MM.1S (cell line): Measurements from ENCODE around the gene MED27.

ENCODE experiments used
- DNase-seq: peaks from one replicate; pipeline ENCODE4 v3.0.0-alpha.2; 2015
- H2AFZ ChIP-seq: fragments of 300-600 bp; sonication (generic); 2 replicates; pipeline ENCODE4 v1.6.0; 2016; ENCODE audit warnings: antibody characterized with exemption, low read length
- H3F3A ChIP-seq: fragments of 300-600 bp; sonication (generic); 2 replicates; pipeline ENCODE4 v1.6.1; 2016; ENCODE audit warnings: mild to moderate bottlenecking, antibody characterized with exemption, low read length, moderate library complexity, mixed read lengths; ENCODE audit not compliant: insufficient read depth
- H3K27ac ChIP-seq: fragments of 300-600 bp; sonication (generic); 2 replicates; pipeline ENCODE4 v1.5.1; 2016; ENCODE audit warnings: mild to moderate bottlenecking, low read length
- H3K27me3 ChIP-seq: fragments of 300-600 bp; sonication (generic); replicated peaks from 2 replicates; pipeline ENCODE4 v1.6.0; 2016; ENCODE audit warnings: low read length; ENCODE audit not compliant: insufficient read depth
- H3K36me3 ChIP-seq: fragments of 300-600 bp; sonication (generic); replicated peaks from 2 replicates; pipeline ENCODE4 v1.6.1; 2016; ENCODE audit warnings: mild to moderate bottlenecking, low read length, mixed read lengths; ENCODE audit not compliant: insufficient read depth
- H3K4me1 ChIP-seq: fragments of 300-600 bp; sonication (generic); 2 replicates; pipeline ENCODE4 v1.6.1; 2016; ENCODE audit warnings: low read length, mixed read lengths
- H3K4me2 ChIP-seq: fragments of 300-600 bp; sonication (generic); 2 replicates; pipeline ENCODE4 v1.6.0; 2016; ENCODE audit warnings: low read depth, low read length
- H3K4me3 ChIP-seq: fragments of 300-600 bp; sonication (generic); 2 replicates; pipeline ENCODE4 v1.5.1; 2016; ENCODE audit warnings: low read length, mixed read lengths
- H3K79me2 ChIP-seq: fragments of 300-600 bp; sonication (generic); 2 replicates; pipeline ENCODE4 v1.6.1; 2016; ENCODE audit warnings: mixed run types, low read length, mixed read lengths
- H3K9ac ChIP-seq: fragments of 300-600 bp; sonication (generic); 2 replicates; pipeline ENCODE4 v1.6.1; 2016; ENCODE audit warnings: low read length, mixed read lengths
- H3K9me2 ChIP-seq: fragments of 300-600 bp; sonication (generic); replicated peaks from 2 replicates; pipeline ENCODE4 v1.6.1; 2016; ENCODE audit warnings: mild to moderate bottlenecking, low read length, mixed read lengths; ENCODE audit not compliant: insufficient read depth
- H3K9me3 ChIP-seq: fragments of 300-600 bp; sonication (generic); replicated peaks from 2 replicates; pipeline ENCODE4 v1.6.1; 2016; ENCODE audit warnings: mild to moderate bottlenecking, low read length, mixed read lengths; ENCODE audit not compliant: insufficient read depth
- H4K20me1 ChIP-seq: fragments of 300-600 bp; sonication (generic); 2 replicates; pipeline ENCODE4 v1.6.1; 2016; ENCODE audit warnings: mild to moderate bottlenecking, low read length, moderate library complexity, mixed read lengths; ENCODE audit not compliant: insufficient read depth
- EZH2 ChIP-seq: fragments of 300-600 bp; sonication (generic); optimal IDR thresholded peaks from 2 replicates; pipeline ENCODE3; 2017; ENCODE audit warnings: low read depth, mild to moderate bottlenecking, antibody characterized with exemption, low read length, mixed read lengths
- EZH2phosphoT487 ChIP-seq: fragments of 300-600 bp; sonication (generic); IDR thresholded peaks from 2 replicates; pipeline ENCODE4 v1.6.1; 2018; ENCODE audit warnings: antibody characterized with exemption, low read length
- TF ChIP-seq, protein P1 (sequence below): fragments of 300-600 bp; sonication (generic); IDR thresholded peaks from 2 replicates; pipeline ENCODE4 v1.5.1; 2016; ENCODE audit warnings: antibody characterized with exemption, low read length, mixed read lengths

MED27 gene

DNA sequence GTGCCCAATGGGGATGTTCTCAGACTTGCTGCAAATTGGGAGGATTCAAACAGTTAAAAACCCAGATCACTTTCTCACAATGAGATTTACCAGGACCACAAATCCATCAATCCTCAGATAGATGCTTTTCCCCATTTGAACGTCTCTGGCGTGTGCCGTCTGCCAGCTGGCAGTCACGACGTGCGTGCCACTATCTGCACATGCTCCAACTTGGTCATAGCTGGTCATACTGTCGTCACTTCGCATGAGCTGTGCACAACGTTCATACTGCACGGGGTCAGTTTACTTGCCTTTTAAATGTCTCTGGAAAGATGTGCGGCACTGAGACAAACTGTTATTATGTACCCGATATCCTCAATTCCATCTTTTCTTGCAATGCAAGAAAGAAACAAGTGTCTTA lies 221.5 kb downstream of the MED27 start:
- Histone ChIP-seq H3K9ac (no peak overlapping the region), H2AFZ (no peak overlapping the region), H3K4me1 (no peaks in the 10 kb centered on the region), H3K4me2 (no peak overlapping the region), H3K79me2 (no peaks in the 10 kb centered on the region), H3K4me3 (no peak overlapping the region), H3K9me3 (no peaks in the 10 kb centered on the region), H3F3A (no peaks in the 10 kb centered on the region), H3K9me2 (no peaks in the 10 kb centered on the region), H3K36me3 (no peaks in the 10 kb centered on the region), H3K27me3 (no peaks in the 10 kb centered on the region), H3K27ac (no peak overlapping the region), H4K20me1 (no peaks in the 10 kb centered on the region)
- no peak for DNase-seq
- TF ChIP-seq EZH2: no peak
- TF ChIP-seq EZH2phosphoT487: no peak
- TF ChIP-seq, protein P1, sequence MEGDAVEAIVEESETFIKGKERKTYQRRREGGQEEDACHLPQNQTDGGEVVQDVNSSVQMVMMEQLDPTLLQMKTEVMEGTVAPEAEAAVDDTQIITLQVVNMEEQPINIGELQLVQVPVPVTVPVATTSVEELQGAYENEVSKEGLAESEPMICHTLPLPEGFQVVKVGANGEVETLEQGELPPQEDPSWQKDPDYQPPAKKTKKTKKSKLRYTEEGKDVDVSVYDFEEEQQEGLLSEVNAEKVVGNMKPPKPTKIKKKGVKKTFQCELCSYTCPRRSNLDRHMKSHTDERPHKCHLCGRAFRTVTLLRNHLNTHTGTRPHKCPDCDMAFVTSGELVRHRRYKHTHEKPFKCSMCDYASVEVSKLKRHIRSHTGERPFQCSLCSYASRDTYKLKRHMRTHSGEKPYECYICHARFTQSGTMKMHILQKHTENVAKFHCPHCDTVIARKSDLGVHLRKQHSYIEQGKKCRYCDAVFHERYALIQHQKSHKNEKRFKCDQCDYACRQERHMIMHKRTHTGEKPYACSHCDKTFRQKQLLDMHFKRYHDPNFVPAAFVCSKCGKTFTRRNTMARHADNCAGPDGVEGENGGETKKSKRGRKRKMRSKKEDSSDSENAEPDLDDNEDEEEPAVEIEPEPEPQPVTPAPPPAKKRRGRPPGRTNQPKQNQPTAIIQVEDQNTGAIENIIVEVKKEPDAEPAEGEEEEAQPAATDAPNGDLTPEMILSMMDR: no peak

DNA sequence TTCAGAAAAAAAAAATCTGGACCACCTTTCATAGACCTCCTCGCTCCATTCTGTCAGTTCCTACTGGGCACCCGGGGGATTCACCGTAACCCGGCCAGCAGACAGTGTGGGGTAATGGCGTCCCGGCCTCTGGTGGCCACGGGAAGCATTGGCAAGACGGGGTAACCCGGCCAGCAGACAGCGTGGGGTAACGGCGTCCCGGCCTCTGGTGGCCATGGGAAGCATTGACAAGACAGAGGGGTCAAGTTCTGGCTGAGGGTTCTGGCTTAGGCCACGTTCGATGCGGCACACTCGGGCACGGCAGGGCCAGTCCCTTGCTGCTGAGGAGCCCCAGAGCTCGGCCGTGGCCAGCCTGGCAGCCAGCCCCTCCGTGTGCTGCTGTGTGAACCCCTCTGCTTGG lies 223.6 kb downstream of the MED27 start:
- H3K79me2 ChIP-seq: no peaks in the 10 kb centered on the region
- H3K4me1 ChIP-seq: no peaks in the 10 kb centered on the region
- H4K20me1 ChIP-seq: no peaks in the 10 kb centered on the region
- H2AFZ ChIP-seq: no peak overlapping the region
- no peaks in the 10 kb centered on the region for H3K9me3 ChIP-seq
- DNase-seq: no peak
- no peak overlapping the region for H3K27ac ChIP-seq
- H3K9me2 ChIP-seq: no peaks in the 10 kb centered on the region
- no peaks in the 10 kb centered on the region for H3K27me3 ChIP-seq
- no peaks in the 10 kb centered on the region for H3F3A ChIP-seq
- TF ChIP-seq EZH2: no peak
- no peak for TF ChIP-seq EZH2phosphoT487
- TF ChIP-seq, protein P1: no peak
- no peaks in the 10 kb centered on the region for H3K36me3 ChIP-seq
- H3K4me2 ChIP-seq: no peak overlapping the region
- no peak overlapping the region for H3K9ac ChIP-seq
- no peak overlapping the region for H3K4me3 ChIP-seq

DNA sequence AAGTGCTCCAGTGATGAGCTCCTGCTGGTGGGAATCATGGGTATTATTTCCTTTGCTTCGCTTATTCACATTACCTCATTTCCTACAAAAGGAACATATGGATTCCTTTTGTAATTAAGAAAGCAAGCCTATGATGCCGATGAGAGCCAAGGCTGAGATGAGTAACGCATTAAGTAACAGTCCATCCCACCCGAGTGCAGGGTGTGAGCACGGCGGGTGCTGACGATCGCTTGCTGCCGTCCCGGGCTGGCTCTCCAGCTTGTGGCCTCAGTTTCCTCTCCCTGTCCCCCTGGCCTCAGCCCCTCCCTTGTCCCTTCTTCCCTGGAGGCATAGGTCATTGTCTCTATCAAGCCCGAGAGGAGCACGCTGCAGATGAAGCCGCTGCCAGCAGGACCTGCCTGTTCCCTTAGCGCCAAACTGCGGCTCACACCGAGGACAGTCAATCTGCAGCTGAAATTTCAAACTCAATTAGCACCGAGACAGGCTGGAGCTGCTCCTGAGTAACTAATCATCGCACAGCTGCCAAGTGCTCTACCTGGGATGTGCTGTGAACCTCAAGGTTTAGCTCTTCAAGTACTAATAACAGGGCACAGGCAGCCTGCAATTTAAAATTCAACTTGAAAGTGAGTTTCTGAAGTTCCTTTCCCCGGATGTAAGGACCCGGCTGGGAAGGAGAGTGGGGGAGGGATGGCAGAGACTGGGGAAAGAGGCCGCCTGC lies 224.6 kb downstream of the MED27 start:
- no peak overlapping the region for H2AFZ ChIP-seq
- no peak for DNase-seq
- H3K27me3 ChIP-seq: peaks cover 3% of the 10 kb centered on the region; the same call in 1 of the 2 replicates
- H3K9me2 ChIP-seq: no peaks in the 10 kb centered on the region
- H3K4me3 ChIP-seq: no peak overlapping the region
- H3K4me2 ChIP-seq: no peak overlapping the region
- H3F3A ChIP-seq: no peaks in the 10 kb centered on the region
- H3K9me3 ChIP-seq: no peaks in the 10 kb centered on the region
- no peak overlapping the region for H3K27ac ChIP-seq
- no peak overlapping the region for H3K9ac ChIP-seq
- H3K36me3 ChIP-seq: no peaks in the 10 kb centered on the region
- no peaks in the 10 kb centered on the region for H3K4me1 ChIP-seq
- no peaks in the 10 kb centered on the region for H4K20me1 ChIP-seq
- TF ChIP-seq EZH2phosphoT487 (no peak), EZH2 (no peak)
- TF ChIP-seq, protein P1: no peak
- H3K79me2 ChIP-seq: no peaks in the 10 kb centered on the region
